Stimulated activated naive CD4-positive, alpha-beta T cell (primary cell): ENCODE results near the gene PSG2.
"Not testable (repeated sequence)": the region's sequence is repeated elsewhere in the genome, so short reads cannot be mapped to it uniquely, and the experiment has no call there.

Experiments
- DNase-seq, 6 experiments: peaks; one replicate each; lab custom pipeline; 2025; lab: John Stamatoyannopoulos, UW

Gene PSG2

DNA sequence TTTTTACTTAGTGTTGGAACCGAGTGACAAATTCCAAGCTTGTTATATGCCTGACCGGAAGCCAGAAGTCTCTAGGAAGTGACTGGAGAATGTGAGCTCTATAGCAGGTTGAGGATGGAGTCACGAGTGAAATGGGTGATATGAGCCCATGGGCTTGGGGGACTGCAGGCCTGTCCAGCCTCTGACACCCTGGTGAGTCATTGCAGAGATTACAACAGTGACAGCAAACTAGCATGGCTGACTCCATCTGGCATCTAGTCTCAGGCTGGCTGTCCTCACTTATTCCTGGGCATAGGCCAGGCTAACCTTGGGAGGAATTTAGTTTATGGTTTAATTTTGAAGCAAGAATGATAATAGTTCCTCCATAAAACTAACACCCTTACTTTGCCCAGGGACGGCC, 4.6 kb downstream of the PSG2 start:
- DNase-seq: not testable (repeated sequence)

DNA sequence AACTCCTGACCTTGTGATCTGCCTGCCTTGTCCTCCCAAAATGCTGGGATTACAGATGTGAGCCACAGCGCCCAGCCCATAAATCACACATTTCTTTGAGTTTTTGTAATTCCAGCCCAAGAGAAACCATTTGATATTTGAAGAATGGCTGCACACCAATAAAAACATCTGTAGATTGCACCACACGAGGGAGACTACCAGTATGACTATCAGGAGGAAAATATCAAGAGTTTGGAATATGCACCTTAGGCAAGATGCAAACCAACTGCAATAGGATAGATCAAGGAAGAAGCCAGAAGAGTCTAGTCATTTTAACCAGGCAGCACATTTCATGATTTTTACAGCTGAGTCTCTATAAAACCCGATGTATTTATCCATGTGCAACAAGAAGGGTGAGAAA, 20.1 kb downstream of the PSG2 start:
- DNase-seq: not testable (repeated sequence)

DNA sequence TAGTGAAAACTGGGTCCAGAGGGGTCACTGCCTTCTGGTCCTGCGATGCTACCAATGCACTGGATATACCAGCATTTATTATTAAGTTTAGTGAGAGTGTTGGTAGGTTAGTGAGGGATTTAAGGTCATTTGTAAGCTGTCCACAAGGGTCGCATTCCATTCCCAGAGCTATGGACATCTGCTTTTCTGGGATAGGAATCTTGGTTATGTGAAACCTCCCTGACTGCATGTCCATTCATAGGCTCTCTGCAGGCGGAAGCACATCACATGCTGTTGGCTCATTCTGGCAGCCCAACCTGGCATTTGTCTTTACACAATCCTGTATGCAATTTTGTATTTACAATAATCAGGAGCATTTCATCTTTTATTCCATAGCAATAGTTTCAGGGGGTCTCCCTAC, 21.2 kb downstream of the PSG2 start:
- DNase-seq: not testable (repeated sequence)

DNA sequence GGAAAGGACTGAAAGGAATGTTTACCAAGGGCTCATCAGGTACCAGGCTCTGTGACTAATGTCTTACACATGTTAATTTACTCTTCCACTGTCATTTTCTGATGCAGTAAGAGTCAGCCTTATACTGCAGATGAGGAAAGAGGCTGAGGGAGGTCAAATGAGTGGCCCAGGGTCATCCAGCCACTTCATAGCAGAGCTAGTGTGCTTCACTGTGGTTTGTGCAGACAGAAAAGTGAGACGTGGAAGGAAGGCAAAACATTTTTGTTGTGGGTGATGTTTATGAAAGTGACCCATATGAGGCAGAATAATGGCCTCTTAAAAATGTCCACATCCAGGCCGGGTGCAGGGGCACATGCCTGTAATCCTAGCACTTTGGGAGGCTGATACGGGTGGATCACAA, 22.2 kb downstream of the PSG2 start:
- DNase-seq: not testable (repeated sequence)

DNA sequence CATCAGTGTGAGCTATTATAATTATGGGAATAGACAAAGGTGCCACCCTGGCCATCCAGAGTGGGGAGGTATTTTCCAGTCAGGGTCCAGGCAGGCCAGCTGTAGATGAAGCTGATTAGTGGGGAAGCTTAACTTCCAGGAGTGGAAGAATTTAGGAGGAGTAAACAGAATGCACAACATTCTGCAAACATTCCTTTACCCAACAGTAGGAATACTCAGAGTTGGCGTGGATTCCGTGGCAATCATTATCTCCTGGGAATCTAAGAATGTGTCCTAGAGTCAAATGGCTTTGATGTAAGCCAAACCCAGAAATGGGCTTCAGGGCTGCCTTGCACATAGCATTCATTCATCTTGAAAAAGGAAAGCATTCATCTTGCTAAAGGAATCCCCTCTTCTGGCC, 23.0 kb downstream of the PSG2 start:
- DNase-seq: not testable (repeated sequence)

DNA sequence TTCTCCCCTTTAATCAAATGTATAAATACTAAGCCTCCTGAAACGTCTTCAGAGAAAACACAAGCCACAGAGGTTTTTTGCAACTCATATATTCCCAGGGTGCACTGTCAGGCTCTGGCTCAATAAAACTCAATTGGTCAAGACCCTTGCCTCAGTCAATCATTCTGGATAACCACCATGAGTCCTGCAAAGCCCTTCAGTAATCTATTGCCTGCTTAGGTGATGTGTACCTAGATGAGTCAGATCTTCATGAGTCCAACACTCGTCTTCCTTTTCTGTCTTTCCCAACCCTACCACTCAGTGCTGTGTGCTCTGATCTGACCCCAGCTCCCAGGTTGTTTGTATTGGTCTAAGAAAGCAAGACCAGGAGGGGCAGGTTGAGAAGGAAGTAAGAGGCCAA, 24.1 kb downstream of the PSG2 start:
- not testable (repeated sequence) for DNase-seq

DNA sequence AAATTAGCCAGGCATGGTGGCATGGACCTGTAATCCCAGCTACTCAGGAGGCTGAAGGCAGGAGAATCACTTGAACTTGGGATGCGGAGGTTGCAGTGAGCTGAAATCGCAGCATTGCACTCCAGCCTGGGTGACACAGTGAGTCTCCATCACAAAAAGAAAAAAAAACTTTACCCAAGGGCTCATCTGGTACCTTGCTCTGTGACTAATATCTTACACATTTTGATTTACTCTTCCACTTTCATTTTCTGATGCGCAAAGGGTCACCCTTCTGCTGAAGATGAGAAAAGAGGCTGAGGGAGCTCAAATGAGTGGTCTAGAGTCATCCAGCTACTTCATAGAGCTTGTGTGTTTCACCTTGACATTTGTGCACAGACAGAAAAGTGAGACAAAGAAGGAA, 34.5 kb downstream of the PSG2 start:
- not testable (repeated sequence) for DNase-seq

DNA sequence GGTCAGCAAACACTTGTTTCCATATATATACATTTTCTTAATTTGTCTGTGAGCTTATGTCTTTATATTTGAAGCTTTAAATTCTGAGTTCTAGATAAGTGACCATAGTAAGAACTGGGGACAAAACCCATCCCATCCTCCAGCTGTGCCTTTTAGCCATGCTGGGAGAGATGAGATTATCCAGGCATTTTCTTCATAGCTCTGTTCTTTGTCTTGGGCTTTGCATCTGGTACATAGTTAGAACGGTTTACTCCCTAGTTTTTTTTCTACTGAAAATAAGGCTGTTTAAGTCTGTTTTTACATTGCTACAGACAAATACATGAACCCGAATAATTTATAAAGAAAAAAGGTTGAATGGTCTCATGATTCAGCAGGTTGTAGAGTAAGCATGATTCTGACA, 35.9 kb downstream of the PSG2 start:
- DNase-seq: not testable (repeated sequence)

GRCh38 chr19:43043492-43044180, 38.9 kb downstream of the PSG2 start:
- DNase-seq: not testable (repeated sequence)

DNA sequence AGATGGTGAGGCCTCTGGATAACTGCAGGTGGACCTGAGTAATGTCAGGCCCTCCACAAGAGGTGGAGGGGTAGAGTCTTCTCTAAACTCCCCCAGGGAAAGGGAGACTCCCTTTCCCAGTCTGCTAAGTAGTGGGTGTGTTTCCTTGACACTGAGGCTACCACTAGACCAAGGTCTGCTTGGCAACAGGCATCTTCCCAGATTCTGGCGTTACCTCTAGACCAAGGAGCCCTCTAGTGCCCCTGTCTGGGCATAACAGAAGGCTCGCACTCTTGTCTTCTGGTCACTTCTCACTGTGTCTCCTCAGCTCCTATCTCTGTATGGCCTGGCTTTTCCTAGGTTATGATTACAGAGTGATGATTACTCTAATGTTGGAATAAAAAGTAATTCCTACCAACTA, 50.9 kb downstream of the PSG2 start:
- not testable (repeated sequence) for DNase-seq

DNA sequence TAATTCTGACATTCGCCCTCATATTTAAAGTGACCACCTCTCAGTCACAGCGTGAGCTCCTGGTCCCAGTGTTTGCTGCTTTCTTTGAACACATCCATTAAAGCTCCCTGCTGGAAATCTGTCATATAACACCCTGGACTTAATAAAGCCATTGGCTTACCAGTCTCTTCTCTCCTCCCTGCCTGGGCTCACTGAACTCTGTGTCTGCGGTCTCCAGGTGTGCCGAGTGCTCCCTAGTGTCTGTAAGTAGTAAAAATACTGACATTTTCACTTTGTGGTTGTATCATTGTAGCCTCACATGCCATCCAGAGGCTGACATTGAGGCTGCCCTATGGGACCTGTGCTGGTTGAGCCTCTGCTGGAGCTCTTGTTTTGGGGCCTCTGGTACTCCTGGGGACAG, 53.6 kb downstream of the PSG2 start:
- DNase-seq: no peak

- DNase-seq: not testable (repeated sequence)
Observed at GRCh38 chr19:43027985-43028384, 54.5 kb downstream of the PSG2 start.

DNA sequence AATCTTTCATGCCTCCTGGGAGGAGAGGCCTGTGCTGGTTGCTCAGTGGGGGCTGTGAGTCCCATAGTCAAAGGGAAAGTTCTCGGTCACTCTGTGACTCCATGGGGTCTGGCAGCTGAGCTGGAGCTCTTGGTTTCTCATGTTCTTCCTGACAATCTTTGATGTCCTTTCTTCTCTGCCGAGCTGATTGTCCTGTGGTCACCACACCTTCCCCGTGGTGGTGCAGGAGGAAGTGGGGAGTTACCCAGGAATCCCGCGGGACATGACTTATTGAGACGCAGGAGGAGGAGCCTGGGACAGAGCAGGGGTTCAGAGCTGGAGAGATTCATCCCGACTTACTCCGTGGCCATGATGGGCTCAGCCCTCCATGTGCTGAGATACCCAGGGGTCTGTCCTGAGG, 55.4 kb downstream of the PSG2 start:
- DNase-seq: not testable (repeated sequence)

DNA sequence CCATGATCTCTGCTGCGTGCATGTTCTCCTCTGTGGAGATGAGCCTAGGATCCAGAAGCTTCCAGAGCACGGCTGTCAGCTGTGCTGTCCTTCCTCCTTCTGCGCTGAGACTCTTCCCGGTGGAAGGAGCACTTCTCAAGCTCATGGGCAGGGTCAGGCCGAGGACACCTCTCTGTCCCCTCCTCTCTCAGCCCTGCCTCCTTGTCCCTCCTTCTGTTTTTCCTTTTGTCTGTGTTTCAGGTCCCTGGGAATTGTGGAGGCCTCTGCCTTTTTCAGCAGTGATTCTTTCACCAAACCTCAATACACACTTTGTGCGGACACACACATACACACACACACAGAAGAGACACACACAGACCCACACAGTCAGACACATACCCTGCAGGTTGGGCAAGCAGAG, 56.1 kb downstream of the PSG2 start, which contains the start of gene PSG11:
TSS of gene PSG11 (minus strand) at position 101 of the 400 bp plus-strand sequence. CDS start at position 4, 97 bp downstream.
- DNase-seq: not testable (repeated sequence)

DNA sequence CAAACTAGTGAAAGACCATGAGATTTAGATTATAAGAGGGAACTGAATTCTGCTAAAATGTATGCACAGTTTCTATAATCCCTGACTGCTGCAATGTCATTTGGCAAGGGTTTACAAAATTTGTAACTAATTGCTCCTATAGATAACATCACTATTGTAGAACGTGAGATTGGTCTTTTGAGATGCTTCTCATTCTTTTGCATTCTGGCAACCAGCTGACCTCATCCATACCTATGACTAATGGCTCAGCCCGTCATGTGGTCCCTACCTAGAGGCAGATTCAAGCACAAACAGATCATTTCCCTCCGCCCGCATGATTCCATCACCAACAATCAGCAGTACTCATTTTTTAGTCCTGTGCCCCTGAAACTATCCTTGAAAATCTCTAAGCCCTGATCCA, 60.4 kb downstream of the PSG2 start:
- not testable (repeated sequence) for DNase-seq

- DNase-seq: not testable (repeated sequence)
Observed at GRCh38 chr19:43021629-43022028, 60.9 kb downstream of the PSG2 start.

- DNase-seq: not testable (repeated sequence)
Observed at GRCh38 chr19:43019588-43019987, 62.9 kb downstream of the PSG2 start.
